Spleen (tissue), 11 donors: ENCODE results near the gene RHBDL3. TPM values are rescaled to one million over a fixed set of nuclear protein-coding genes. Genes with fewer than 3 reads are reported as not detected.
A peak's percentile ranks its signal among the peaks of the same experiment; 100 is the strongest.

Experiments
- DNase-seq: peaks from one replicate; pipeline ENCODE4 v3.0.0-alpha.2; 2020
- H3K27ac ChIP-seq, 8 donors: fragments of 200-600 bp; sonication (generic) in 7 of 8; 1 replicate in 4 of 8; 2 replicates in 4 of 8; pipeline versions ENCODE4 v1.5.0 to v1.8.0; 2016 to 2021; ENCODE audit warnings: inconsistent platforms in 4 of 8, mild to moderate bottlenecking in 4 of 8, moderate library complexity in 1 of 8
- H3K27me3 ChIP-seq, 7 donors: fragments of 200-600 bp; sonication (generic) in 6 of 7; replicated peaks in 1 of 7; 1 replicate in 4 of 7; 2 replicates in 3 of 7; pipeline versions ENCODE4 v1.5.0 to v1.8.0; 2016 to 2021; ENCODE audit warnings: inconsistent platforms in 3 of 7, mild to moderate bottlenecking in 1 of 7
- H3K36me3 ChIP-seq, 6 donors: fragments of 200-600 bp; sonication (generic) in 5 of 6; 1 replicate in 4 of 6; 2 replicates in 2 of 6; pipeline versions ENCODE4 v1.5.0 to v1.8.0; 2016 to 2021; ENCODE audit warnings: inconsistent platforms in 2 of 6
- H3K4me1 ChIP-seq, 6 donors: fragments of 200-600 bp; sonication (generic) in 5 of 6; 1 replicate in 3 of 6; 2 replicates in 3 of 6; pipeline versions ENCODE4 v1.5.0 to v1.8.0; 2016 to 2021; ENCODE audit warnings: inconsistent platforms in 3 of 6
- H3K4me3 ChIP-seq, 8 donors: fragments of 200-600 bp; sonication (generic) in 7 of 8; 1 replicate in 4 of 8; 2 replicates in 4 of 8; pipeline versions ENCODE4 v1.5.0 to v1.8.0; 2016 to 2021; ENCODE audit warnings: inconsistent platforms in 4 of 8, mild to moderate bottlenecking in 4 of 8, moderate library complexity in 2 of 8
- H3K9me3 ChIP-seq, 8 donors: fragments of 200-600 bp; sonication (generic) in 7 of 8; 1 replicate in 4 of 8; 2 replicates in 4 of 8; pipeline versions ENCODE4 v1.5.0 to v1.8.0; 2016 to 2021; ENCODE audit warnings: inconsistent platforms in 4 of 8
- CTCF ChIP-seq, 11 experiments: fragments of 200-600 bp in 7 of 11; fragments of 450-650 bp in 4 of 11; sonication (generic) in 4 of 11; IDR thresholded peaks in 8 of 11; conservative IDR thresholded peaks in 3 of 11; 1 replicate in 7 of 11; 2 replicates in 4 of 11; pipeline versions ENCODE4 v1.4.0 to v1.8.0; 2016 to 2021; ENCODE audit warnings: antibody characterized with exemption in 11 of 11, inconsistent platforms in 4 of 11, mild to moderate bottlenecking in 1 of 11
- POLR2A ChIP-seq, 3 donors: fragments of 450-650 bp; IDR thresholded peaks; one replicate each; pipeline ENCODE4 v1.5.1; 2017; ENCODE audit warnings: antibody characterized with exemption in 3 of 3, mild to moderate bottlenecking in 1 of 3
- POLR2AphosphoS5 ChIP-seq, 3 donors: sonication (generic); formaldehyde crosslinking; IDR thresholded peaks; one replicate each; pipeline ENCODE4 v1.5.1; 2017; ENCODE audit warnings: antibody characterized with exemption in 3 of 3
- WGBS, 5 donors: extraction: QIAGEN DNeasy Blood & Tissue Kit in 3 of 5; methylation state at CpG; one replicate each; pipeline versions ENCODE4 v1.1.5 to v1.1.7; 2013 to 2018; 5-methylcytosine and 5-hydroxymethylcytosine counted together
- intact Hi-C: fragments of 100-400 bp; cut with DNase I; formaldehyde crosslinking; loops from one replicate; pipeline ENCODE4 v1.15.0; 2023; ENCODE audit warnings: low total_unique reads
- polyA plus RNA-seq, 3 donors: library from polyadenylated mRNA; stranded (reverse); fragments of 200-250 nt; gene quantifications; one replicate each; pipeline ENCODE4 v1.2.1, GENCODE V29; 2013
- total RNA-seq, 7 donors: library from RNA; depleted of rRNA in 3 of 7; stranded (reverse); fragments of >200 nt in 3 of 7; fragmentation: NEBNext Ultra II Directional in 4 of 7; extraction: Animal tissue kit (Norgen Biotek cat#: 25700) in 4 of 7; gene quantifications; one replicate each; pipeline versions ENCODE4 v1.1.0 to v1.2.1, GENCODE V29; 2016 to 2021
- donor health status: healthy with polysubstance abuse.
- donor health status: DM: no; HTN: no; CAD: no; lungs with moderate emphysema.
- donor health status: DM: no; HTN: no; CAD: no.
- donor health status: Bipolar disorder and iron deficiency.
- donor health status: healthy.
- donor health status: DM: no; HTN: no; CAD: no.
- donor health status: DM: yes; HTN: yes; CAD: no.

Gene RHBDL3
- total and polyA plus RNA-seq, 10 donors, result 0.06 to 0.72 (median 0.25) TPM; not detected in 3

GRCh38 chr17:32267690-32268205 lies 2.1 kb downstream of the RHBDL3 start:
- DNase-seq, result peak; percentile 29
- TF ChIP-seq POLR2AphosphoS5 (IDR thresholded peaks at IDR 0.05) (no peak), POLR2A (IDR thresholded peaks at IDR 0.05) (no peak), CTCF (IDR thresholded peaks at IDR 0.05 in 8 of 11, conservative IDR thresholded peaks at IDR 0.05 in 3 of 11) (no peak)
- intact Hi-C loops, result no loop called here
- Histone ChIP-seq H3K4me1 (peaks cover 7 to 32% (median 26%) of the 10 kb centered on the region in 6 donors), H3K4me3 (peak overlapping the region in 1 of 8 donors; percentile 83), H3K27ac (no peak overlapping the region), H3K27me3 (peaks cover 6 to 89% (median 36%) of the 10 kb centered on the region in 7 donors), H3K36me3 (no peaks in the 10 kb centered on the region), H3K9me3 (no peaks in the 10 kb centered on the region)
- 15 to 32% (median 18%) methylated on average over 10 of the region's 10 CpGs for WGBS, 5 donors

GRCh38 chr17:32268734-32269288 lies 3.2 kb downstream of the RHBDL3 start:
- peak; percentile 13 for DNase-seq
- 76 to 92% (median 88%) methylated on average over 7 of the region's 7 CpGs for WGBS, 5 donors
- Histone ChIP-seq H3K27ac (no peak overlapping the region), H3K9me3 (no peaks in the 10 kb centered on the region), H3K4me3 (no peak overlapping the region), H3K27me3 (peaks cover 6 to 87% (median 36%) of the 10 kb centered on the region in 7 donors), H3K4me1 (peaks cover 7 to 32% (median 26%) of the 10 kb centered on the region in 6 donors), H3K36me3 (no peaks in the 10 kb centered on the region)
- intact Hi-C loops, result no loop called here
- TF ChIP-seq POLR2A (IDR thresholded peaks at IDR 0.05) (no peak), POLR2AphosphoS5 (IDR thresholded peaks at IDR 0.05) (no peak), CTCF (IDR thresholded peaks at IDR 0.05 in 8 of 11, conservative IDR thresholded peaks at IDR 0.05 in 3 of 11) (no peak)

- H3K27ac ChIP-seq, result no peak overlapping the region
- TF ChIP-seq CTCF (IDR thresholded peaks at IDR 0.05 in 8 of 11, conservative IDR thresholded peaks at IDR 0.05 in 3 of 11) (no peak), POLR2AphosphoS5 (IDR thresholded peaks at IDR 0.05) (no peak), POLR2A (IDR thresholded peaks at IDR 0.05) (no peak)
- no peaks in the 10 kb centered on the region for H3K9me3 ChIP-seq
- intact Hi-C loops, result no loop called here
- no peaks in the 10 kb centered on the region for H3K36me3 ChIP-seq
- DNase-seq, result no peak
- no peak overlapping the region for H3K4me3 ChIP-seq
- peaks cover 6 to 87% (median 35%) of the 10 kb centered on the region in 7 donors for H3K27me3 ChIP-seq
- H3K4me1 ChIP-seq, result peaks cover 7 to 32% (median 26%) of the 10 kb centered on the region in 6 donors
- WGBS, 5 donors, result 64 to 77% (median 74%) methylated on average over 11 of the region's 11 CpGs
Observed at GRCh38 chr17:32269377-32269776, 3.7 kb downstream of the RHBDL3 start.

GRCh38 chr17:32271844-32272243 lies 6.2 kb downstream of the RHBDL3 start:
- WGBS, 5 donors, result 92 to 97% (median 94%) methylated on average over 8 of the region's 8 CpGs
- DNase-seq, result no peak
- Histone ChIP-seq H3K4me1 (peaks cover 2 to 22% (median 12%) of the 10 kb centered on the region in 6 donors), H3K27me3 (peaks cover under 1 to 79% (median 26%) of the 10 kb centered on the region in 7 donors), H3K9me3 (no peaks in the 10 kb centered on the region), H3K4me3 (no peak overlapping the region), H3K36me3 (no peaks in the 10 kb centered on the region), H3K27ac (no peak overlapping the region)
- intact Hi-C loops, result no loop called here
- TF ChIP-seq CTCF (IDR thresholded peaks at IDR 0.05 in 8 of 11, conservative IDR thresholded peaks at IDR 0.05 in 3 of 11) (no peak), POLR2A (IDR thresholded peaks at IDR 0.05) (no peak), POLR2AphosphoS5 (IDR thresholded peaks at IDR 0.05) (no peak)
